ENCODE data around the gene PTH2.

- TF ChIP-seq CTCF (conservative IDR thresholded peaks at IDR 0.05 in 1 of 2, IDR thresholded peaks at IDR 0.05 in 1 of 2; ENCODE audit: extremely low read depth in 1 of 2, insufficient read depth in 1 of 2, low read depth in 1 of 2, low read length in 2 of 2) (no peak), EZH2 (IDR thresholded peaks at IDR 0.05; ENCODE audit: borderline replicate concordance, low read length) (no peak)
Measured at GRCh38 chr19:49431330-49431749, 8.1 kb upstream of the PTH2 start.

All from mammary epithelial cell (primary cell).